Colon (tissue), 2 donors: ENCODE results near the gene EXO1.

Source experiments
- FAIRE-seq: peaks from 2 replicates; lab custom pipeline; 2012; peaks lifted over from hg19 to GRCh38; lab: Jason Lieb, UNC
- donor health status: control.
- donor health status: control.

EXO1 gene

GRCh38 chr1:241894016-241894415 lies 46.0 kb downstream of the EXO1 start:
- FAIRE-seq, result no peak

- no peak for FAIRE-seq
These were observed 47.0 kb downstream of the EXO1 start for GRCh38 chr1:241895013-241895412.

GRCh38 chr1:241896670-241896962 lies 48.6 kb downstream of the EXO1 start:
- FAIRE-seq, result no peak

GRCh38 chr1:241899210-241899609 lies 51.2 kb downstream of the EXO1 start:
- FAIRE-seq, result no peak

GRCh38 chr1:241900381-241900780 lies 52.4 kb downstream of the EXO1 start:
- FAIRE-seq, result no peak

GRCh38 chr1:241902391-241903065 lies 54.5 kb downstream of the EXO1 start:
- no peak for FAIRE-seq

- no peak for FAIRE-seq
These were observed 68.2 kb downstream of the EXO1 start for GRCh38 chr1:241916196-241916595.

- no peak for FAIRE-seq
These were observed 69.5 kb downstream of the EXO1 start for GRCh38 chr1:241917487-241917886.

GRCh38 chr1:241918879-241919278 lies 70.9 kb downstream of the EXO1 start:
- no peak for FAIRE-seq

- no peak for FAIRE-seq
These were observed 76.2 kb downstream of the EXO1 start for GRCh38 chr1:241924080-241924808.

- FAIRE-seq, result no peak
These were observed 78.1 kb downstream of the EXO1 start for GRCh38 chr1:241926141-241926540.

- FAIRE-seq, result no peak
These were observed 79.3 kb downstream of the EXO1 start for GRCh38 chr1:241927321-241927720.

GRCh38 chr1:241932845-241933244 lies 84.8 kb downstream of the EXO1 start:
- FAIRE-seq, result no peak

GRCh38 chr1:241934201-241934848 lies 86.3 kb downstream of the EXO1 start:
- no peak for FAIRE-seq

- no peak for FAIRE-seq
These were observed 86.9 kb downstream of the EXO1 start for GRCh38 chr1:241934866-241935265.
